Mucosa of gallbladder (tissue), 1 donor: ENCODE results near the gene C6orf120. TPM values are rescaled to one million over a fixed set of nuclear protein-coding genes. Genes with fewer than 3 reads are reported as not detected.

Experiments
- DNase-seq: peaks from one replicate; pipeline ENCODE4 v3.0.0-alpha.2; 2020; ENCODE audit warnings: low spot score
- total RNA-seq: library from RNA; stranded (reverse); gene quantifications from one replicate; pipeline ENCODE4 v1.2.1, GENCODE V29; 2021
- donor health status: DM: no; HTN: no; CAD: no.

The C6orf120 gene
- total RNA-seq, 1 donor from 2014 or later: 32.6 TPM

- peak; percentile 15 for DNase-seq
These were observed 22.7 kb downstream of the C6orf120 start, which contains the start of gene PHF10 for GRCh38 chr6:169724494-169725124. Gene PHF10, minus strand, starts transcription at chr6:169724500. Its CDS starts 569 bp downstream, at chr6:169723931.

- peak; percentile 47 for DNase-seq
These were observed 23.5 kb downstream of the C6orf120 start for GRCh38 chr6:169725125-169726048.

- DNase-seq: no peak
These were observed 24.1 kb downstream of the C6orf120 start for GRCh38 chr6:169726049-169726400.

GRCh38 chr6:169726963-169727362 is 25.0 kb downstream of the C6orf120 start:
- no peak for DNase-seq

GRCh38 chr6:169729961-169730360 is 28.0 kb downstream of the C6orf120 start:
- no peak for DNase-seq

GRCh38 chr6:169738204-169738975 is 36.5 kb downstream of the C6orf120 start:
- DNase-seq: no peak

GRCh38 chr6:169738976-169739529 is 37.1 kb downstream of the C6orf120 start:
- DNase-seq: no peak

GRCh38 chr6:169741344-169741743 is 39.4 kb downstream of the C6orf120 start:
- no peak for DNase-seq

GRCh38 chr6:169745405-169745804 is 43.5 kb downstream of the C6orf120 start:
- no peak for DNase-seq

- DNase-seq: no peak
These were observed 44.6 kb downstream of the C6orf120 start for GRCh38 chr6:169746556-169746955.

- peak; percentile 95 for DNase-seq
These were observed 49.5 kb downstream of the C6orf120 start, which contains the start of the genes DYNLT2 and ERMARD for GRCh38 chr6:169751242-169752073. Gene DYNLT2, minus strand, starts transcription at chr6:169751572. Its CDS starts 114 bp downstream, at chr6:169751458. Gene ERMARD, plus strand, starts transcription at chr6:169751622. Its CDS starts 36 bp downstream, at chr6:169751658.

- DNase-seq: no peak
These were observed 50.2 kb downstream of the C6orf120 start for GRCh38 chr6:169752074-169752623.

Other genes with a start within 250 kb of the C6orf120 start
- 47.6 TPM for gene WDR27, start 97 bp upstream of the C6orf120 start, total RNA-seq
- 39.4 TPM for gene PHF10, start 22.4 kb downstream of the C6orf120 start, total RNA-seq
- 1.5 TPM for gene DYNLT2, start 49.4 kb downstream of the C6orf120 start, total RNA-seq
- 18.7 TPM for gene ERMARD, start 49.5 kb downstream of the C6orf120 start, total RNA-seq